Heart right ventricle (tissue), 16 donors: ENCODE results near the gene GGPS1. TPM values are rescaled to one million over a fixed set of nuclear protein-coding genes. Genes with fewer than 3 reads are reported as not detected.

Source experiments
- ATAC-seq, 8 donors: fragments of 200-7000 bp; cut with Tn5 transposase; one replicate each; pipeline ENCODE4 v1.9.1; 2020; ENCODE audit warnings: mild to moderate bottlenecking in 8 of 8, moderate library complexity in 8 of 8, moderate number of reproducible peaks in 1 of 8
- DNase-seq, 2 donors: peaks; one replicate each; pipeline ENCODE4 v3.0.0-alpha.2; 2020
- H3K27ac ChIP-seq, 10 donors: fragments of 200-600 bp; sonication (generic) in 2 of 10; one replicate each; pipeline versions ENCODE4 v1.5.0 to v1.8.0; 2020 to 2022; ENCODE audit warnings: mild to moderate bottlenecking in 3 of 10
- H3K27me3 ChIP-seq, 7 donors: fragments of 200-600 bp; one replicate each; pipeline ENCODE4 v1.8.0; 2021 to 2022; ENCODE audit warnings: mild to moderate bottlenecking in 2 of 7
- H3K36me3 ChIP-seq, 9 donors: fragments of 200-600 bp; sonication (generic) in 1 of 9; one replicate each; pipeline versions ENCODE4 v1.5.0 to v1.8.0; 2020 to 2022; ENCODE audit warnings: mild to moderate bottlenecking in 2 of 9
- H3K4me1 ChIP-seq, 9 donors: fragments of 200-600 bp; sonication (generic) in 1 of 9; one replicate each; pipeline versions ENCODE4 v1.5.0 to v1.8.0; 2020 to 2022; ENCODE audit warnings: mild to moderate bottlenecking in 4 of 9
- H3K4me3 ChIP-seq, 10 donors: fragments of 200-600 bp; sonication (generic) in 2 of 10; one replicate each; pipeline versions ENCODE4 v1.5.0 to v1.8.0; 2020 to 2022; ENCODE audit warnings: mild to moderate bottlenecking in 7 of 10, moderate library complexity in 2 of 10
- H3K9me3 ChIP-seq, 11 donors: fragments of 200-600 bp in 10 of 11; sonication (generic) in 2 of 11; one replicate each; pipeline versions ENCODE4 v1.5.0 to v1.8.0; 2013 to 2022; ENCODE audit warnings: mild to moderate bottlenecking in 2 of 11, control low read depth in 1 of 11, moderate library complexity in 1 of 11
- WGBS, 2 donors: extraction: QIAGEN DNeasy Blood & Tissue Kit; methylation state at CpG; one replicate each; pipeline ENCODE4 v1.1.7; 2013; ENCODE audit warnings: inconsistent platforms in 1 of 2; 5-methylcytosine and 5-hydroxymethylcytosine counted together
- intact Hi-C, 10 donors: fragments of 100-400 bp; cut with DNase I; formaldehyde crosslinking; loops; one replicate each; pipeline versions ENCODE4 v1.11.1 to v1.14.2; 2022
- polyA plus RNA-seq, 2 donors: library from polyadenylated mRNA; stranded (reverse); fragments of 200-250 nt; gene quantifications; one replicate each; pipeline ENCODE4 v1.2.3, GENCODE V29; 2013
- total RNA-seq, 10 donors: library from RNA; stranded (reverse); fragmentation: NEBNext Ultra II Directional in 3 of 10; extraction: Animal tissue kit (Norgen Biotek cat#: 25700) in 3 of 10; gene quantifications; one replicate each; pipeline versions ENCODE4 v1.2.1 to v1.2.4, GENCODE V29; 2021 to 2023
- TF ChIP-seq, protein P1 (sequence below), 9 donors: fragments of 200-600 bp; sonication (generic) in 2 of 9; IDR thresholded peaks; one replicate each; pipeline versions ENCODE4 v1.5.0 to v1.8.0; 2021 to 2022; ENCODE audit warnings: antibody characterized with exemption in 9 of 9, mild to moderate bottlenecking in 5 of 9, moderate library complexity in 1 of 9
- donor health status: Arrhythmogenic right ventricular cardiomyopathy.
- donor health status: ischemic (EF 13 %, LVEDD 7.1; RV severe dilation, severe dysfunction).
- donor health status: healthy with polysubstance abuse.
- donor health status: DM: no; HTN: yes; CAD: no.
- donor health status: DM: no; HTN: no; CAD: no.
- donor health status: ischemic (EF 25% LVEDD 6.9; RV normal size, moderate dysfunction).
- donor health status: ischemic (EF 25% LVEDD 5.7; RV mildly dilated, moderate dysfunction).
- donor health status: healthy.
- donor health status: DM: yes; HTN: yes; CAD: no.
- donor health status: Ischemic cardiomyopathy.
- donor health status: ischemic (EF 35%, LVEDD 5.7; RV mildly dilated, moderate dysfunction).
- donor health status: nonischemic (EF 11% LVEDD 7.7; RV severe dilation, severe dysfunction).
- donor health status: DM: yes; HTN: yes; CAD: no.
- donor health status: PGD.
- donor health status: ischemic (EF 29% LVEDD 5.4; RV normal size, mild dysfunction).
- donor health status: nonischemic (EF 23%, LVEDD 6.1; RV moderate dilation, normal function).

The GGPS1 gene
- total and polyA plus RNA-seq, 12 donors, result 21.0 to 40.0 (median 33.9) TPM

DNA sequence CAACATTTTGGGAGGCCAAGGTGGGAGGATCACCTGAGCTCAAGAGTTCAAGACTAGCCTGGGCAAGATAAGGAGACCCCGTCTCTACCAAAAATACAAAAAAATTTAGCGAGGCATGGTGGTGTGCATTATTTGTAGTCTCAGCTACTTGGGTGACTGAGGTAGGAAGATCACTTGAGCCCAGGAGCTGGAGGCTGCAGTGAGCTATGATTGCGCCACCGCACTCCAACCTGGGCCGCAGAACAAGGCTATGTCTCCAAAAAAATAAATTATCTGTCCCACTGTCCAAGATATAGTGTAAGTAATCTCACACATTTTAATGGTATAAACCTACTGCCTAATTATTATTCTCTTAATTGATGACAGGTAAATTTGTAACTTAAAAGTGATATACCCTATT, 13.2 kb upstream of the GGPS1 start:
- TF ChIP-seq, protein P1, sequence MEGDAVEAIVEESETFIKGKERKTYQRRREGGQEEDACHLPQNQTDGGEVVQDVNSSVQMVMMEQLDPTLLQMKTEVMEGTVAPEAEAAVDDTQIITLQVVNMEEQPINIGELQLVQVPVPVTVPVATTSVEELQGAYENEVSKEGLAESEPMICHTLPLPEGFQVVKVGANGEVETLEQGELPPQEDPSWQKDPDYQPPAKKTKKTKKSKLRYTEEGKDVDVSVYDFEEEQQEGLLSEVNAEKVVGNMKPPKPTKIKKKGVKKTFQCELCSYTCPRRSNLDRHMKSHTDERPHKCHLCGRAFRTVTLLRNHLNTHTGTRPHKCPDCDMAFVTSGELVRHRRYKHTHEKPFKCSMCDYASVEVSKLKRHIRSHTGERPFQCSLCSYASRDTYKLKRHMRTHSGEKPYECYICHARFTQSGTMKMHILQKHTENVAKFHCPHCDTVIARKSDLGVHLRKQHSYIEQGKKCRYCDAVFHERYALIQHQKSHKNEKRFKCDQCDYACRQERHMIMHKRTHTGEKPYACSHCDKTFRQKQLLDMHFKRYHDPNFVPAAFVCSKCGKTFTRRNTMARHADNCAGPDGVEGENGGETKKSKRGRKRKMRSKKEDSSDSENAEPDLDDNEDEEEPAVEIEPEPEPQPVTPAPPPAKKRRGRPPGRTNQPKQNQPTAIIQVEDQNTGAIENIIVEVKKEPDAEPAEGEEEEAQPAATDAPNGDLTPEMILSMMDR (IDR thresholded peaks at IDR 0.05), result no peak
- no peaks in the 10 kb centered on the region for H3K27me3 ChIP-seq
- no peak for DNase-seq
- no peaks in the 10 kb centered on the region for H3K9me3 ChIP-seq
- H3K4me3 ChIP-seq, result no peak overlapping the region
- peaks cover 0 to 34% (median 7%) of the 10 kb centered on the region in 9 donors for H3K36me3 ChIP-seq
- no peak overlapping the region for H3K27ac ChIP-seq
- ATAC-seq, result no peak
- intact Hi-C loops, result loop anchor here in 1 of 10 donors (10.0 kb wide), 1 partner anchor 60 kb away; no protein-coding TSS in a partner anchor
- H3K4me1 ChIP-seq, result peaks cover 2 to 74% (median 40%) of the 10 kb centered on the region in 9 donors
- 96% methylated on average over 5 of the region's 5 CpGs for WGBS, 2 donors

DNA sequence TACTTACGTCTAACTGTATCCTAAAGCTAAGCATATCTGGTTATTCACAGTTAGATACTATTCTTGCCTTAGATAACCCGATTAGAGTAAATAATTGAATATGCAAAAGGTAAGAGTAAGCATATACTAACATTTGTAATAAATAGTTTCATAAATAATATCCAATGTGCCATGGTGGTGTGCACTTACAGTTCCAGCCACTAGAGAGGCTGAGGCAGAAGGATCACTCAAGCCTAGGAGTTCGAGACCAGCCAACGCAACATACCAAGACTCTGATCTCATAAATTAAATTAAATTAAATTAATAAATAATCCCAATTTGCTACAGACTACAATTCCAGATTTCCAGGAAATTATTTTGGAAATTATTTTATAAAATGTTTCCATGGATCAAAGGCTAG, 12.6 kb upstream of the GGPS1 start:
- Histone ChIP-seq H3K36me3 (peaks cover 0 to 34% (median 7%) of the 10 kb centered on the region in 9 donors), H3K4me3 (no peak overlapping the region), H3K27me3 (no peaks in the 10 kb centered on the region), H3K27ac (no peak overlapping the region), H3K9me3 (no peaks in the 10 kb centered on the region), H3K4me1 (peaks cover 0 to 74% (median 39%) of the 10 kb centered on the region in 9 donors)
- intact Hi-C loops, result loop anchor here in 1 of 10 donors (10.0 kb wide), 1 partner anchor 61 kb away; no protein-coding TSS in a partner anchor
- WGBS, 2 donors, result 98 to 99% methylated on average over 4 of the region's 4 CpGs
- TF ChIP-seq, protein P1 (IDR thresholded peaks at IDR 0.05), result no peak
- DNase-seq (no peak), ATAC-seq (no peak)

DNA sequence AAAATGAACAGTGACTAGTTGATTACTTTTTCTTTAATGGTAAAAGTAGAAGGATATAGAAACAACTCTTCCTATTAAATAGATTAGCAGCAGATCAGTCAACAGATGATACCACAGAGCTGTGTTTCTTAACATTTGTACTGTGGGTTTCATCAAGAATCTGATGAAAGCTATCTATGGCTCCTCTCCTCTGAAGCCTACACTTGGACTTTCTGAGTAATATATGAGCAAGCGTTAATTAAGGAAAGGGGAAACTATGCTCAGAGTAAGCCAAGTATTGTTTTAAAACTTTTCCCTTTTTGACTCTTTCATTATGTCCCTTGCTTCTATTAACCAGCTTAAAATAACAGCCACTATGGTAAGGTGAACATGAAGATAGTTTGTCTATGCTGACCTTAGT, 11.2 kb upstream of the GGPS1 start:
- TF ChIP-seq, protein P1 (IDR thresholded peaks at IDR 0.05), result no peak
- Histone ChIP-seq H3K27me3 (no peaks in the 10 kb centered on the region), H3K4me3 (no peak overlapping the region), H3K36me3 (peaks cover 0 to 30% (median 0%) of the 10 kb centered on the region in 9 donors), H3K27ac (no peak overlapping the region), H3K4me1 (peaks cover 0 to 69% (median 35%) of the 10 kb centered on the region in 9 donors), H3K9me3 (no peaks in the 10 kb centered on the region)
- intact Hi-C loops, result loop anchor here in 1 of 10 donors (10.0 kb wide), 1 partner anchor 62 kb away; no protein-coding TSS in a partner anchor
- WGBS, 2 donors, result 24 to 28% methylated on average over 1 of the region's 1 CpG
- ATAC-seq, result no peak
- no peak for DNase-seq

DNA sequence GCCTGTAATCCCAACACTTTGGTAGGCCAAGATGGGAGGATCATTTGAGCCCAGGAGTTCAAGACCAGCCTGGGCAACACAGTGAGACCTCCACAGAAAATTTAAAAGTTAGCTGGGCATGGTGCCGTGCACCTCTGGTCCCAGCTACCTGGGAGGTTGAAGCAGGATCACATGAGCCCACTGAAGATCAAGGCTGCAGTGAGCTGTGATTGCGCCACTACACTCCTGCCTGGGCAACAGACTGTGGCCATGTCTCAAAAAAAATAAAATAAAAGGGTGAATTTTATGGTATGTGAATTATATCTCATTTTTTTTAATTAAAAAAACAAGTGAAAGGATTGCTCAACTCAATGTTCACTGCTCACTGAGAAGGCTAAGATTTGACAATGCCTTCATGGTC, 9.1 kb upstream of the GGPS1 start:
- H3K27ac ChIP-seq, result no peak overlapping the region
- no peaks in the 10 kb centered on the region for H3K27me3 ChIP-seq
- DNase-seq (no peak), ATAC-seq (no peak)
- no peak overlapping the region for H3K4me3 ChIP-seq
- TF ChIP-seq, protein P1 (IDR thresholded peaks at IDR 0.05), result no peak
- WGBS, 2 donors, result 94 to 99% methylated on average over 2 of the region's 2 CpGs
- H3K36me3 ChIP-seq, result peaks cover 0 to 35% (median 0%) of the 10 kb centered on the region in 9 donors
- intact Hi-C loops, result loop anchor here in 1 of 10 donors (10.0 kb wide), 1 partner anchor 64 kb away; no protein-coding TSS in a partner anchor
- no peaks in the 10 kb centered on the region for H3K9me3 ChIP-seq
- H3K4me1 ChIP-seq, result peaks cover 0 to 69% (median 28%) of the 10 kb centered on the region in 9 donors
